Sigmoid colon (tissue), 7 donors: Measurements from ENCODE around the gene EHMT1. TPM values are rescaled to one million over a fixed set of nuclear protein-coding genes. Genes with fewer than 3 reads are reported as not detected.

Experiments
- DNase-seq: peaks from one replicate; pipeline ENCODE4 v3.0.0-alpha.2; 2019
- H3K27ac ChIP-seq, 4 donors: fragments of 200-600 bp; sonication (generic); one replicate each; pipeline ENCODE4 v1.5.1; 2016 to 2019; ENCODE audit warnings: mild to moderate bottlenecking in 1 of 4
- H3K27me3 ChIP-seq, 3 donors: fragments of 200-600 bp; sonication (generic); one replicate each; pipeline ENCODE4 v1.5.1; 2019; ENCODE audit warnings: mild to moderate bottlenecking in 1 of 3
- H3K36me3 ChIP-seq, 4 donors: fragments of 200-600 bp; sonication (generic); one replicate each; pipeline ENCODE4 v1.5.1; 2016 to 2019
- H3K4me1 ChIP-seq, 4 donors: fragments of 200-600 bp; sonication (generic); one replicate each; pipeline ENCODE4 v1.5.1; 2017 to 2019
- H3K4me3 ChIP-seq, 4 donors: fragments of 200-600 bp; sonication (generic); one replicate each; pipeline ENCODE4 v1.5.1; 2017 to 2019; ENCODE audit warnings: mild to moderate bottlenecking in 2 of 4, moderate library complexity in 1 of 4
- H3K9me3 ChIP-seq, 4 donors: fragments of 200-600 bp in 3 of 4; sonication (generic) in 3 of 4; one replicate each; pipeline versions ENCODE4 v1.5.1 to v1.6.1; 2013 to 2019
- EP300 ChIP-seq, 4 donors: sonication (generic); formaldehyde crosslinking; IDR thresholded peaks; one replicate each; pipeline ENCODE4 v1.6.1; 2017; ENCODE audit warnings: antibody characterized with exemption in 4 of 4
- POLR2A ChIP-seq, 2 donors: fragments of 450-650 bp; IDR thresholded peaks; one replicate each; pipeline ENCODE4 v1.6.1; 2016; ENCODE audit warnings: antibody characterized with exemption in 2 of 2, mild to moderate bottlenecking in 2 of 2, moderate library complexity in 2 of 2
- POLR2AphosphoS5 ChIP-seq, 4 donors: sonication (generic); formaldehyde crosslinking; IDR thresholded peaks; one replicate each; pipeline ENCODE4 v1.6.1; 2017; ENCODE audit warnings: antibody characterized with exemption in 4 of 4
- WGBS, 2 donors: extraction: QIAGEN DNeasy Blood & Tissue Kit; methylation state at CpG; one replicate each; pipeline ENCODE4 v1.1.7; 2013; 5-methylcytosine and 5-hydroxymethylcytosine counted together
- intact Hi-C: fragments of 100-400 bp; cut with DNase I; formaldehyde crosslinking; loops from one replicate; pipeline ENCODE4 v1.15.1; 2023
- polyA plus RNA-seq, 3 donors: library from polyadenylated mRNA; stranded (reverse); fragments of 200-250 nt; gene quantifications; one replicate each; pipeline ENCODE4 v1.2.3, GENCODE V29; 2013
- total RNA-seq, 4 donors: library from RNA; depleted of rRNA; stranded (reverse); fragments of >200 nt; gene quantifications; one replicate each; pipeline ENCODE4 v1.1.0, GENCODE V29; 2016
- TF ChIP-seq, protein P1 (sequence below), 4 experiments: fragments of 450-650 bp in 3 of 4; fragments of 200-600 bp in 1 of 4; IDR thresholded peaks; one replicate each; pipeline ENCODE4 v1.5.1; 2016 to 2019; ENCODE audit warnings: antibody characterized with exemption in 4 of 4, mild to moderate bottlenecking in 3 of 4, moderate library complexity in 2 of 4
- donor health status: healthy with polysubstance abuse.
- donor health status: Bipolar disorder and iron deficiency.
- donor health status: healthy.

EHMT1 gene
- total and polyA plus RNA-seq, 7 donors: 19.2 to 91.4 (median 60.4) TPM

GRCh38 chr9:137843355-137843754, 224.6 kb downstream of the EHMT1 start:
- TF ChIP-seq POLR2A (IDR thresholded peaks at IDR 0.05) (no peak), EP300 (IDR thresholded peaks at IDR 0.05) (no peak), POLR2AphosphoS5 (IDR thresholded peaks at IDR 0.05) (no peak)
- TF ChIP-seq, protein P1, sequence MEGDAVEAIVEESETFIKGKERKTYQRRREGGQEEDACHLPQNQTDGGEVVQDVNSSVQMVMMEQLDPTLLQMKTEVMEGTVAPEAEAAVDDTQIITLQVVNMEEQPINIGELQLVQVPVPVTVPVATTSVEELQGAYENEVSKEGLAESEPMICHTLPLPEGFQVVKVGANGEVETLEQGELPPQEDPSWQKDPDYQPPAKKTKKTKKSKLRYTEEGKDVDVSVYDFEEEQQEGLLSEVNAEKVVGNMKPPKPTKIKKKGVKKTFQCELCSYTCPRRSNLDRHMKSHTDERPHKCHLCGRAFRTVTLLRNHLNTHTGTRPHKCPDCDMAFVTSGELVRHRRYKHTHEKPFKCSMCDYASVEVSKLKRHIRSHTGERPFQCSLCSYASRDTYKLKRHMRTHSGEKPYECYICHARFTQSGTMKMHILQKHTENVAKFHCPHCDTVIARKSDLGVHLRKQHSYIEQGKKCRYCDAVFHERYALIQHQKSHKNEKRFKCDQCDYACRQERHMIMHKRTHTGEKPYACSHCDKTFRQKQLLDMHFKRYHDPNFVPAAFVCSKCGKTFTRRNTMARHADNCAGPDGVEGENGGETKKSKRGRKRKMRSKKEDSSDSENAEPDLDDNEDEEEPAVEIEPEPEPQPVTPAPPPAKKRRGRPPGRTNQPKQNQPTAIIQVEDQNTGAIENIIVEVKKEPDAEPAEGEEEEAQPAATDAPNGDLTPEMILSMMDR (IDR thresholded peaks at IDR 0.05): no peak
- no peaks in the 10 kb centered on the region for H3K36me3 ChIP-seq
- H3K27me3 ChIP-seq: no peaks in the 10 kb centered on the region
- H3K4me1 ChIP-seq: no peaks in the 10 kb centered on the region
- 89 to 91% methylated on average over 9 of the region's 9 CpGs for WGBS, 2 donors
- no peaks in the 10 kb centered on the region for H3K9me3 ChIP-seq
- H3K27ac ChIP-seq: no peak overlapping the region
- intact Hi-C loops: no loop called here
- H3K4me3 ChIP-seq: no peak overlapping the region
- no peak for DNase-seq

DNA sequence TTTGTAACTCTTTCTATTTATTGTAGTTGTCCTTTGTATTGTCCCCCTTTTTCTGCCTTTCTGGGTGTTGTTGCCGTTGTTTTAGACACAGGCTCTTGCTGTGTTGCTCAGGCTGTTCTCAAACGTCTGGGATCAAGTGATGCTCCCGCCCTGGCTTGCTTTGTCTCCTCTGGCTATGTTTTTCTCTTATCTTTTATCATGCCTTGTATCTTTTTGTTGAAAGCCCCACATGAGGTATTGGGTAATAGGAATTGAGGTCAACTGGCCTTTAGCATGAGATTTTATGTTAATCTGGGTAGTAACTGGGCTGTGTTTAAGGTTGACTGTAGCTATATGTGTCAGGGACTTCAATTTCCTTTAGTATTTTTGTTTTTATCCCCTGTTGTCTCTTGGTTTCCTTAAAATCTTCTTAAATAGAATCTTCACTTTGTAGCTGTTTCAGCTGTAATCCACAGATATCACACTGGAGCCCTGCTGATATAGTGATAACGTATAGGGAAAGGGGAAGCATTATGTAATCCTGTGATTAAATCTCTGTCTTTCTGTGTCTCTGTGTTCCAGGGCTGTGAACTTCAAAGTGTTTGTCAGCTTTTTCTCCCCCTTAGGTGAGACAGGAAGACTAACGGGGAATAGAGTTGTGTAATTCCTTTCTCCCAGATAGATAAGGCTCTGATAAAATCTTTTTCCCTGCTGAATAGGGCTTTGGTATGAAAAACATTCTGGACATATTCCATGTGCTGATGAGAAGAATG, 232.9 kb downstream of the EHMT1 start:
- H3K9me3 ChIP-seq: peaks cover 0 to 18% (median 8%) of the 10 kb centered on the region in 4 donors

GRCh38 chr9:137853392-137853995, 234.7 kb downstream of the EHMT1 start:
- no peak for DNase-seq
- intact Hi-C loops: no loop called here
- Histone ChIP-seq H3K27me3 (no peaks in the 10 kb centered on the region), H3K36me3 (no peaks in the 10 kb centered on the region), H3K27ac (no peak overlapping the region), H3K4me3 (no peak overlapping the region), H3K9me3 (peaks cover 0 to 19% (median 8%) of the 10 kb centered on the region in 4 donors), H3K4me1 (no peaks in the 10 kb centered on the region)
- 94 to 95% methylated on average over 1 of the region's 1 CpG for WGBS, 2 donors
- TF ChIP-seq POLR2AphosphoS5 (IDR thresholded peaks at IDR 0.05) (no peak), POLR2A (IDR thresholded peaks at IDR 0.05) (no peak), EP300 (IDR thresholded peaks at IDR 0.05) (no peak)
- TF ChIP-seq, protein P1 (IDR thresholded peaks at IDR 0.05): no peak

More for the DNA sequence above, 232.9 kb downstream of the EHMT1 start:
- WGBS, 2 donors: 61 to 67% methylated on average over 5 of the region's 5 CpGs
- intact Hi-C loops: no loop called here
- Histone ChIP-seq H3K27ac (no peak overlapping the region), H3K4me3 (no peak overlapping the region), H3K27me3 (no peaks in the 10 kb centered on the region), H3K4me1 (no peaks in the 10 kb centered on the region), H3K36me3 (no peaks in the 10 kb centered on the region)
- TF ChIP-seq POLR2AphosphoS5 (IDR thresholded peaks at IDR 0.05) (no peak), EP300 (IDR thresholded peaks at IDR 0.05) (no peak), POLR2A (IDR thresholded peaks at IDR 0.05) (no peak)
- TF ChIP-seq, protein P1 (IDR thresholded peaks at IDR 0.05): no peak
- no peak for DNase-seq

DNA sequence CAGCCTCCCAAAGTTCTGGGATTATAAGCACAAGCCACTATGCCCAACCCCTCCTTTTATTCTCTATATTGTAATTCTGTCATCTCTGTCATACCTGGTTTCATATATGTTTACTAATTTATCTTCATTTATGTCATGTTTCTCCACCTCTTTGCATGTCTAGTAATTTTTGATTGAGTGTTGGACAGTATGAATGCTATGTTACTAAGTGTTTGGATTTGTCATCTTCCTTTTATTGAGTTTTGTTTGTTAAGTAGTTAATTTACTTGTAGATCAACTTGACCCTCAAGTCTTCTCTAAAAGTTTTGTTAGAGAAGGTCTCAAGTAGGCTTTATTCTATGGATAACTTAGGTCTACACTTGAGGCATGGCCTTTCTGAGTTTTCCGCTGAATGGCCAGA, 241.6 kb downstream of the EHMT1 start:
- 53 to 98% methylated on average over 1 of the region's 1 CpG for WGBS, 2 donors
- Histone ChIP-seq H3K4me1 (no peaks in the 10 kb centered on the region), H3K4me3 (no peak overlapping the region), H3K27ac (no peak overlapping the region), H3K9me3 (peaks cover 0 to 16% (median 9%) of the 10 kb centered on the region in 4 donors), H3K27me3 (no peaks in the 10 kb centered on the region), H3K36me3 (no peaks in the 10 kb centered on the region)
- DNase-seq: no peak
- TF ChIP-seq POLR2A (IDR thresholded peaks at IDR 0.05): no peak
- TF ChIP-seq, protein P1 (IDR thresholded peaks at IDR 0.05): no peak
- TF ChIP-seq EP300 (IDR thresholded peaks at IDR 0.05): no peak
- TF ChIP-seq POLR2AphosphoS5 (IDR thresholded peaks at IDR 0.05): no peak
- intact Hi-C loops: no loop called here
